ENCODE data around the gene FRMD4A.

DNA sequence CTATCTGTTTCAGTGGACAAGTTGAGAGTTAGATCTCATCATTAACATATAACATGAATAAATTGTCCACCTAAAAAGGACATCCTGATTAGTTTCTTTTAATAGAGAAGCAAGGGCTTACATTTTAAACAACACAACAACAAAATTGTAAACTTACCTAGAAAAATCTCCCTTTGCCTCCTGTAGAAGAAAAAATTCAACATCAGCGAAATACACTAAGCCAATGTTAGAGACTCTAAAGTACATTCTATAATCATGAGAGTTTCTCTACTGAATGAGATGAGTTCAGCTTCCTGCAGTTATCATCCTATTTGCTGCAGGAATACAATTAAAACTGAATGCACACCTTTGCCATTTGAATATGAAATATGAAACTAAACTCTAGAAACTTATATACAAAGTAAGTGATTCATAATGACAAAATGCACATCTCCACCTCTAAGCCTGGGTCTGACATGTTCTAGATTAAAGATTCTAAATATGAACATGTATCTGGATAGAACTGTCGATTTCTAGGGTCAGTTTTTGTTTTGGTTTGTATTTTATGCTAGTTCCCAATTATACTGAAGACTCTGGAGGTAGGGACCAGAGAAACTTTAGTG, 569.1 kb downstream of the FRMD4A start:
- TF ChIP-seq, protein P1, sequence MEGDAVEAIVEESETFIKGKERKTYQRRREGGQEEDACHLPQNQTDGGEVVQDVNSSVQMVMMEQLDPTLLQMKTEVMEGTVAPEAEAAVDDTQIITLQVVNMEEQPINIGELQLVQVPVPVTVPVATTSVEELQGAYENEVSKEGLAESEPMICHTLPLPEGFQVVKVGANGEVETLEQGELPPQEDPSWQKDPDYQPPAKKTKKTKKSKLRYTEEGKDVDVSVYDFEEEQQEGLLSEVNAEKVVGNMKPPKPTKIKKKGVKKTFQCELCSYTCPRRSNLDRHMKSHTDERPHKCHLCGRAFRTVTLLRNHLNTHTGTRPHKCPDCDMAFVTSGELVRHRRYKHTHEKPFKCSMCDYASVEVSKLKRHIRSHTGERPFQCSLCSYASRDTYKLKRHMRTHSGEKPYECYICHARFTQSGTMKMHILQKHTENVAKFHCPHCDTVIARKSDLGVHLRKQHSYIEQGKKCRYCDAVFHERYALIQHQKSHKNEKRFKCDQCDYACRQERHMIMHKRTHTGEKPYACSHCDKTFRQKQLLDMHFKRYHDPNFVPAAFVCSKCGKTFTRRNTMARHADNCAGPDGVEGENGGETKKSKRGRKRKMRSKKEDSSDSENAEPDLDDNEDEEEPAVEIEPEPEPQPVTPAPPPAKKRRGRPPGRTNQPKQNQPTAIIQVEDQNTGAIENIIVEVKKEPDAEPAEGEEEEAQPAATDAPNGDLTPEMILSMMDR (IDR thresholded peaks at IDR 0.05; ENCODE audit: poor library complexity): no peak
- no peak for TF ChIP-seq EZH2phosphoT487 (IDR thresholded peaks at IDR 0.05; ENCODE audit: low read depth, severe bottlenecking, unreplicated experiment)
- TF ChIP-seq EZH2 (IDR thresholded peaks at IDR 0.05; ENCODE audit: borderline replicate concordance): no peak

Measured in hepatocyte (in vitro differentiated cells).